Testis (tissue), 3 donors: Measurements from ENCODE around the gene CD59. TPM values are rescaled to one million over a fixed set of nuclear protein-coding genes. Genes with fewer than 3 reads are reported as not detected.

Source experiments
- DNase-seq: peaks from one replicate; pipeline ENCODE4 v3.0.0-alpha.2; 2019
- H3K27ac ChIP-seq, 2 donors: fragments of 200-600 bp; sonication (generic); one replicate each; pipeline ENCODE4 v1.5.1; 2019
- H3K27me3 ChIP-seq: fragments of 200-600 bp; sonication (generic); one replicate; pipeline ENCODE4 v1.5.1; 2019
- H3K36me3 ChIP-seq: fragments of 200-600 bp; sonication (generic); one replicate; pipeline ENCODE4 v1.5.1; 2017; ENCODE audit warnings: low read depth; ENCODE audit errors: missing control alignments
- H3K4me1 ChIP-seq: fragments of 200-600 bp; sonication (generic); one replicate; pipeline ENCODE4 v1.5.1; 2019
- H3K4me3 ChIP-seq, 2 donors: fragments of 200-600 bp; sonication (generic); one replicate each; pipeline ENCODE4 v1.5.1; 2017 to 2019
- H3K9me3 ChIP-seq: fragments of 200-600 bp; sonication (generic); one replicate; pipeline ENCODE4 v1.5.1; 2017
- CTCF ChIP-seq, 3 experiments: fragments of 450-650 bp in 2 of 3; fragments of 200-600 bp in 1 of 3; sonication (generic) in 1 of 3; IDR thresholded peaks; one replicate each; pipeline ENCODE4 v1.5.1; 2016 to 2019; ENCODE audit warnings: antibody characterized with exemption in 3 of 3, mild to moderate bottlenecking in 2 of 3, moderate library complexity in 1 of 3
- POLR2A ChIP-seq: fragments of 450-650 bp; IDR thresholded peaks from one replicate; pipeline ENCODE4 v1.6.1; 2017; ENCODE audit warnings: antibody characterized with exemption, mild to moderate bottlenecking, moderate library complexity
- WGBS, 2 donors: methylation state at CpG; one replicate each; pipeline ENCODE4 v1.1.5; 2018; 5-methylcytosine and 5-hydroxymethylcytosine counted together
- intact Hi-C: fragments of 100-400 bp; cut with DNase I; formaldehyde crosslinking; loops from one replicate; pipeline ENCODE4 v1.15.1; 2023; ENCODE audit warnings: low total_unique reads
- polyA plus RNA-seq: library from polyadenylated mRNA; stranded (reverse); fragments of 350-450 nt; fragmentation: Illumina TruSeq; extraction: RNeasy Lipid Tissue Mini Kit (QIAGEN cat#74804); gene quantifications from one replicate; pipeline ENCODE4 v1.2.3, GENCODE V29; 2014; ENCODE audit warnings: low read depth, low replicate concordance; ENCODE audit not compliant: insufficient read depth
- total RNA-seq, 2 donors: library from RNA; depleted of rRNA; stranded (reverse); fragments of >200 nt; gene quantifications; one replicate each; pipeline ENCODE4 v1.2.3, GENCODE V29; 2016

The CD59 gene
- total and polyA plus RNA-seq, 3 donors from 2014 or later = 157 to 343 (median 230) TPM

GRCh38 chr11:33723238-33723881, 12.9 kb downstream of the CD59 start:
- TF ChIP-seq POLR2A (no peak), CTCF (IDR thresholded peaks at IDR 0.05) (no peak)
- intact Hi-C loops = no loop called here
- Histone ChIP-seq H3K4me1 (peaks cover 28% of the 10 kb centered on the region), H3K27me3 (no peaks in the 10 kb centered on the region), H3K4me3 (no peak overlapping the region), H3K36me3 (no peaks in the 10 kb centered on the region), H3K9me3 (no peaks in the 10 kb centered on the region), H3K27ac (peak overlapping the region; percentile 64 to 86)
- no peak for DNase-seq
- 63 to 68% methylated on average over 6 of the region's 6 CpGs for WGBS, 2 donors

- intact Hi-C loops = no loop called here
- WGBS, 2 donors = 72 to 79% methylated on average over 2 of the region's 2 CpGs
- no peaks in the 10 kb centered on the region for H3K36me3 ChIP-seq
- DNase-seq = no peak
- TF ChIP-seq POLR2A (no peak), CTCF (IDR thresholded peaks at IDR 0.05) (no peak)
- H3K27me3 ChIP-seq = no peaks in the 10 kb centered on the region
- H3K4me1 ChIP-seq = peaks cover 28% of the 10 kb centered on the region
- H3K27ac ChIP-seq = peak overlapping the region; percentile 64 to 86
- H3K9me3 ChIP-seq = no peaks in the 10 kb centered on the region
- H3K4me3 ChIP-seq = no peak overlapping the region
These were observed 13.5 kb downstream of the CD59 start for GRCh38 chr11:33722590-33723234.

GRCh38 chr11:33721984-33722383, 14.2 kb downstream of the CD59 start:
- Histone ChIP-seq H3K27ac (peak overlapping the region; percentile 64 to 86), H3K27me3 (no peaks in the 10 kb centered on the region), H3K4me1 (peaks cover 28% of the 10 kb centered on the region), H3K4me3 (no peak overlapping the region), H3K9me3 (no peaks in the 10 kb centered on the region), H3K36me3 (no peaks in the 10 kb centered on the region)
- no peak for TF ChIP-seq POLR2A
- TF ChIP-seq CTCF (IDR thresholded peaks at IDR 0.05) = no peak
- 73 to 80% methylated on average over 5 of the region's 5 CpGs for WGBS, 2 donors
- DNase-seq = no peak
- intact Hi-C loops = no loop called here

- H3K4me3 ChIP-seq = no peak overlapping the region
- no peak for TF ChIP-seq POLR2A
- intact Hi-C loops = no loop called here
- DNase-seq = no peak
- WGBS, 2 donors = 29 to 61% methylated on average over 1 of the region's 1 CpG
- H3K27me3 ChIP-seq = no peaks in the 10 kb centered on the region
- no peaks in the 10 kb centered on the region for H3K9me3 ChIP-seq
- H3K36me3 ChIP-seq = no peaks in the 10 kb centered on the region
- H3K4me1 ChIP-seq = peaks cover 28% of the 10 kb centered on the region
- peak overlapping the region in 1 of 2 donors; percentile 64 for H3K27ac ChIP-seq
These were observed 14.8 kb downstream of the CD59 start for GRCh38 chr11:33721426-33721825.

GRCh38 chr11:33719587-33719986, 16.6 kb downstream of the CD59 start:
- H3K4me3 ChIP-seq = no peak overlapping the region
- no peak overlapping the region for H3K27ac ChIP-seq
- no peak for DNase-seq
- no peaks in the 10 kb centered on the region for H3K9me3 ChIP-seq
- intact Hi-C loops = no loop called here
- H3K4me1 ChIP-seq = peaks cover 24% of the 10 kb centered on the region
- no peaks in the 10 kb centered on the region for H3K36me3 ChIP-seq
- TF ChIP-seq POLR2A = no peak
- no peak for TF ChIP-seq CTCF (IDR thresholded peaks at IDR 0.05)
- H3K27me3 ChIP-seq = no peaks in the 10 kb centered on the region
- 90 to 95% methylated on average over 3 to 5 of the region's 5 CpGs for WGBS, 2 donors
